Measurements from ENCODE around the gene DCHS1. TPM values are rescaled to one million over a fixed set of nuclear protein-coding genes. Genes with fewer than 3 reads are reported as not detected.

DCHS1 gene
- total and polyA plus RNA-seq, 10 of the 15 experiments (the other 5 are each of a cell fraction or from before 2014, with no cell fraction given) = 0.02 to 0.64 (median 0.18) TPM; not detected in 1

GRCh38 chr11:6686006-6686405 lies 30.4 kb upstream of the DCHS1 start:
- SMC1A ChIA-PET (ENCODE audit: uncharacterized antibody, unreplicated experiment) = interaction anchor here (0.6 to 3.2 kb wide), 3 partner anchors 16 to 160 kb away, joined by 3 to 29 read pairs (median 3); no protein-coding TSS in a partner anchor
- intact Hi-C loops (cut with micrococcal nuclease; ENCODE audit: unreplicated experiment) (no loop called here), in situ Hi-C loops (cut with MboI) (no loop called here)
- H3K4me3 ChIP-seq = no peak overlapping the region
- no peaks in the 10 kb centered on the region for H3K27me3 ChIP-seq (replicated peaks in 1 of 2; ENCODE audit: control insufficient read depth in 2 of 2, insufficient read depth in 2 of 2, low read length in 1 of 2)
- H3K4me2 ChIP-seq (ENCODE audit: control insufficient read depth, insufficient read depth) = no peak overlapping the region
- RAD21 ChIA-PET (ENCODE audit: unreplicated experiment) = interaction anchor here (1.3 to 1.5 kb wide), 2 partner anchors 13 to 155 kb away, joined by 3 to 4 read pairs; no protein-coding TSS in a partner anchor
- peaks cover 0 to 6% of the 10 kb centered on the region in 2 experiments; a peak in 1 of 4 replicates for H3K36me3 ChIP-seq (ENCODE audit: control insufficient read depth in 2 of 2, insufficient read depth in 2 of 2, low read length in 1 of 2)
- no peaks in the 10 kb centered on the region for H4K20me1 ChIP-seq (ENCODE audit: control insufficient read depth, insufficient read depth)
- POLR2A ChIA-PET = interaction anchor here (0.7 kb wide), 1 partner anchor 166 kb away, joined by 6 read pairs; no protein-coding TSS in a partner anchor
- ATAC-seq (no peak), DNase-seq (ENCODE audit: low read depth, low spot score) (no peak), FAIRE-seq (no peak)
- H3K27ac ChIP-seq (ENCODE audit: control insufficient read depth, insufficient read depth) = no peak overlapping the region
- H2AFZ ChIP-seq (ENCODE audit: control insufficient read depth, low read depth, low read length) = no peak overlapping the region
- no peak overlapping the region for H3K9ac ChIP-seq (ENCODE audit: control insufficient read depth, insufficient read depth, low read length)
- H3K9me3 ChIP-seq (replicated peaks; ENCODE audit: control insufficient read depth, insufficient read depth, low read length) = no peaks in the 10 kb centered on the region
- 0 out of 2 replicates have a peak, but pooled peaks cover 2% of the 10 kb centered on the region for H3K4me1 ChIP-seq (ENCODE audit: control insufficient read depth, insufficient read depth, low read length)
- no TSS peak for BruUV-seq (replicated peaks)
- CTCF ChIA-PET = interaction anchor here (1.4 to 1.6 kb wide), 2 partner anchors 69 to 155 kb away, joined by 4 read pairs; no protein-coding TSS in a partner anchor
- peaks cover 22% of the 10 kb centered on the region for H3K79me2 ChIP-seq (ENCODE audit: control insufficient read depth, insufficient read depth, low read length)
- TF ChIP-seq CBX3 (IDR thresholded peaks at IDR 0.05; ENCODE audit: borderline replicate concordance, low read depth) (no peak), CUX1 (IDR thresholded peaks at IDR 0.05; ENCODE audit: insufficient replicate concordance, low read depth, low read length) (no peak), WRNIP1 (IDR thresholded peaks at IDR 0.05; ENCODE audit: borderline replicate concordance, low read depth, low read length) (no peak), MLLT1 (IDR thresholded peaks at IDR 0.05) (no peak), SUZ12 (IDR thresholded peaks at IDR 0.05; ENCODE audit: unreplicated experiment) (no peak), ZNF592 (IDR thresholded peaks at IDR 0.05) (no peak), ZBTB4 (CRISPR knock-in tag; IDR thresholded peaks at IDR 0.05) (no peak), SPI1 (IDR thresholded peaks at IDR 0.05; ENCODE audit: borderline replicate concordance, insufficient read depth, low read depth, low read length) (no peak), PML (IDR thresholded peaks at IDR 0.05; ENCODE audit: low read length) (no peak)

Data from GM12878 (cell line).